Stimulated activated CD8-positive, alpha-beta memory T cell treated with anti-CD3 and anti-CD28 coated beads, Interleukin-7, amount 100 ng/mL, for 4 hours (primary cell): Measurements from ENCODE around the gene MORC1.
"Not testable (repeated sequence)": the region's sequence is repeated elsewhere in the genome, so short reads cannot be mapped to it uniquely, and the experiment has no call there.

Experiments used
- DNase-seq, 2 donors: peaks; one replicate each; pipeline ENCODE4 v3.0.0-alpha.2; 2020; ENCODE audit warnings: low read depth in 2 of 2

Gene MORC1, protein sequence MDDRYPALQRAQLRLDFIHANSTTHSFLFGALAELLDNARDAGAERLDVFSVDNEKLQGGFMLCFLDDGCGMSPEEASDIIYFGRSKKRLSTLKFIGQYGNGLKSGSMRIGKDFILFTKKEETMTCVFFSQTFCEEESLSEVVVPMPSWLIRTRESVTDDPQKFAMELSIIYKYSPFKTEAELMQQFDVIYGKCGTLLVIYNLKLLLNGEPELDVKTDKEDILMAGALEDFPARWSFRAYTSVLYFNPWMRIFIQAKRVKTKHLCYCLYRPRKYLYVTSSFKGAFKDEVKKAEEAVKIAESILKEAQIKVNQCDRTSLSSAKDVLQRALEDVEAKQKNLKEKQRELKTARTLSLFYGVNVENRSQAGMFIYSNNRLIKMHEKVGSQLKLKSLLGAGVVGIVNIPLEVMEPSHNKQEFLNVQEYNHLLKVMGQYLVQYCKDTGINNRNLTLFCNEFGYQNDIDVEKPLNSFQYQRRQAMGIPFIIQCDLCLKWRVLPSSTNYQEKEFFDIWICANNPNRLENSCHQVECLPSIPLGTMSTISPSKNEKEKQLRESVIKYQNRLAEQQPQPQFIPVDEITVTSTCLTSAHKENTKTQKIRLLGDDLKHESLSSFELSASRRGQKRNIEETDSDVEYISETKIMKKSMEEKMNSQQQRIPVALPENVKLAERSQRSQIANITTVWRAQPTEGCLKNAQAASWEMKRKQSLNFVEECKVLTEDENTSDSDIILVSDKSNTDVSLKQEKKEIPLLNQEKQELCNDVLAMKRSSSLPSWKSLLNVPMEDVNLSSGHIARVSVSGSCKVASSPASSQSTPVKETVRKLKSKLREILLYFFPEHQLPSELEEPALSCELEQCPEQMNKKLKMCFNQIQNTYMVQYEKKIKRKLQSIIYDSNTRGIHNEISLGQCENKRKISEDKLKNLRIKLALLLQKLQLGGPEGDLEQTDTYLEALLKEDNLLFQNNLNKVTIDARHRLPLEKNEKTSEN

GRCh38 chr3:109117939-109118338, at the start of gene MORC1:
TSS of gene MORC1 (minus strand) at chr3:109118134. CDS start at chr3:109118059, 75 bp downstream.
- no peak for DNase-seq

DNA sequence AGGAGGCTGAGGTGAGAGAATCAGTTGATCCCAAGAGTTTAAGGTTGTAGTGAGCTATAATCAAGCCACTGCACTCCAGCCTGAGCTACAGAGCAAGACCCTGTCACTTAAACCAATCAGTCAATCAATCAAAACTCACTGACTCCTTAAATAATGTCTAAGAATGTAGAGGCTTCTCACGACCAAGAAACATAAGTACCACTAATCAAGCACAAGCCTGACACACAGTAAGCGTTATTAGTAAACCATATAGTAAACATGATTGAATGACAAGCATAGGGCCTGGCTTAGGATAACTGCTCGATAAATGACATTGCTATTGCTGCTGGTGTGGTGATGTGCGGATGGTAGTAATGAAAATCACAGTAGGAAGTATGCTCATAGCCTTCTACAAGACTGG, 48.0 kb upstream of the MORC1 start:
- no peak for DNase-seq

GRCh38 chr3:109161487-109162123, 43.7 kb upstream of the MORC1 start:
- DNase-seq = no peak

GRCh38 chr3:109155828-109156227, 37.9 kb upstream of the MORC1 start:
- no peak for DNase-seq

- DNase-seq = no peak
These were observed 37.0 kb upstream of the MORC1 start for GRCh38 chr3:109154979-109155378.

- DNase-seq = no peak
These were observed 34.4 kb upstream of the MORC1 start for GRCh38 chr3:109152320-109152719.

DNA sequence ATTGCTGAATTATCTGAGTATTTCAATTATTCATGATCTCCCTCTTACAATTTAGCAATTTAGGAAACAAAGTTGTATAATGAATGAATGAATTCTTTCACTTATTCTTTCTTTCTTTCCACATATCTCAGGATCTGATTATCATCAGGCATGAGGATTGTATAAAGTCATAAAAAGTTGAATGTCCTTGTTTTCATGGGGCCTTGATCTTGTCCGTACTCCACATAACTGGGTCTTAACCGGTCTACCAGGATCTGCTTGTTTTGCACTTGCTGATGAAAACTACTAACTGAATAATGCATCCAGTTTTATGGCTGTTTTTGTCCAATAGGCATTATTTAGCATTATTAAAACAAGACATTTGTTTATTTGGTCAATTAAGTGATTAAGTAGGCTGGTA, 31.1 kb upstream of the MORC1 start:
- no peak for DNase-seq

DNA sequence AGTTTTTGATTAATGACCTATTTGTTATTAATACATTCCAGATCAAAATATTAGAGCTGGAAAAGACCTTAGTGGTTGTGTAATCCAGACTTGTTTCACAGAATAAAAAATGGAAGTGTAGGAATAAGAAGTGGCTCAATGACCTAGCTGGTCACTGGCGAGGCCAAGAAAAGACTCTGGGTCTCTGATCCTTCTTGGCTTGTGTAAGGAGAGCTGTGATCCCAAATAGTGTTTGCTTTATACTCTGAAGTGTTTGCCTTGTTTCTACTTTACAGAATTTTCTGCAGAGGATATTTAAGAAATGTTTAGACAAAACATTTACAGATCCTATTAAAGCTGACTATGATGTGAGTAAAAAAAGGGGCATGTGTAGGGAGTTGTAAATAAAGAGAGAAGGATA, 25.7 kb upstream of the MORC1 start:
- DNase-seq = no peak

DNA sequence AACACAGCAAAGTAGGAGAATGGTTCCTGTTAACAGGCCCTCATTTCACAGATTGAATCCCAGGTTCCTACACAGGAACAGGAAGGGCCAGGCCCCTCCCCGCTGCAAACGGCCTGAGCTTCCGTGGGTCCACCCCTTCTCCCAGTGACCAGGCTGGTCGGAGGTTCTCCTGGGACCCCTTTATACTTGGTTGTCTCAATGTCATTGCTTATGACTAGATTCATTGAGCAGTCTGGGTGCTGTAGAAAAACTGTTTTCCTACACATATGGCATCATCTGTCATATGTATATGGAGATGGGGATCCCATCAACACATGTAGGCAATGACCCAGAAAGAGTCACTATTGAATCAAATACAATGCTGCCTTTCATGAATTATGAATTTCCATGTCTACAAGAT, 22.4 kb upstream of the MORC1 start:
- DNase-seq = no peak

GRCh38 chr3:109137761-109138160, 19.8 kb upstream of the MORC1 start:
- DNase-seq = no peak

DNA sequence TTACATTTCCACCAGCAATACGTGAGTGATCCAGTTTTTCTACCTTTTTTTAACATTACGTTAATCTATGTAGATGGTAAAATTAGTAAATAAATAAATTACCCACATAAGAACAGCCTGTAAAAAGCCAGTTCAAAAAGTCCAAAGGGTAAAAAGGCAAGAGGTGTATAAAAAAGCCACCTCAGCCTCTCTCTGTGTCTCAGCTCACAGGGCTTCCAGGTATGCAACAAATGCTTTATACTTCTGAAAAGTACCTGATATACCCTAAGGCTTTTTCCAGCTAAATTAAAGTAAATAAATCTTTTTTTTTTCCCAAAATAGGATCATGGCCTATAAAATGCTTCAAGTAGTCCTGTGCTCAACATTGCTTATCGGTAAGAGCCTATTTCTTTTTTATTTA, 18.6 kb upstream of the MORC1 start, which contains the start of gene C3orf85:
TSS of gene C3orf85 (plus strand) at position 197 of the 400 bp plus-strand sequence. CDS start at position 326, 129 bp downstream.
- DNase-seq = no peak

DNA sequence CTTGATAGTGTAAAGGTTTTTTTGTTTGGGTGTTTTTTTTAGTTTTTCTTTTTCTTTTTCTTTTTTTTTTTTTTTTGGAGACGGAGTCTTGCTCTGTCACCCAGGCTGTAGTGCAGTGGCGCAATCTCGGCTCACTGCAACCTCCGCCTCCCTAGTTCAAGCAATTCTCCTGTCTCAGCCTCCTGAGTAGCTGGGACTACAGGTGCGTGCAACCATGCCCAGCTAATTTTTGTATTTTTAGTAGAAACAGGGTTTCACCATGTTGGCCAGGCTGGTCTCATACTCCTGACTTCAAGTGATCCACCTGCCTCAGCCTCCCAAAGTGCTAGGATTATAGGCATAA, 15.5 kb upstream of the MORC1 start:
- DNase-seq = not testable (repeated sequence)

DNA sequence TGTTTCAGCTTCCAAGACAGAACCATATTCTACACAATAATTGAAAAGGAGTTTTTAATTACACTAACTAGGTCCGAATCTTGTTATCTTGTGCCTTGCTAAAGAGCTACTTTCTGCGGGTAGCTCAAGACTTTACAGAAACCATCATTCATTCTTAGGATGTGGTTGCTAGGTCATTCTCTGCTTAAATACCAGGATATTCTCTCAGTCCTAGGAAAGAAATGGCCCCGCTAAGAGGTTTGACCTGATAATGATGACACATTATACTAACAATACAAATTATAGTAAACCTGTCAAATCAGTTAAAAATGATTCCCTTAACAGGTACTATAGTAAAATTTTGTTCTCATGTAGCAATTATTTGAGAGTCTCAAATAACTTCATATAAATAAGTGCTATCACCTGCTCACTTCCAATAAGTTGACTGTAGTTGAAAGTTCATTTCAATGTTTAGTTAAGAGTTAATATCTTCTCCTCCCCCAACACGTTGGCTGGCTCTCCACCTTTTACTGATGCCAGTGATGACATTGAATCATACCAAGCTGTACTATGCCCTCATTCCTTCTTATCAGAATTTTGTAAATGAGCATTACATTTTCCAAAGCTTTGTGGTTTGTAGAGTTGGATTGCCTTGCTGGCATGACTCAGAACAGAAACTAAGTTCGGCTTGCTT, 15.0 kb upstream of the MORC1 start:
- no peak for DNase-seq

DNA sequence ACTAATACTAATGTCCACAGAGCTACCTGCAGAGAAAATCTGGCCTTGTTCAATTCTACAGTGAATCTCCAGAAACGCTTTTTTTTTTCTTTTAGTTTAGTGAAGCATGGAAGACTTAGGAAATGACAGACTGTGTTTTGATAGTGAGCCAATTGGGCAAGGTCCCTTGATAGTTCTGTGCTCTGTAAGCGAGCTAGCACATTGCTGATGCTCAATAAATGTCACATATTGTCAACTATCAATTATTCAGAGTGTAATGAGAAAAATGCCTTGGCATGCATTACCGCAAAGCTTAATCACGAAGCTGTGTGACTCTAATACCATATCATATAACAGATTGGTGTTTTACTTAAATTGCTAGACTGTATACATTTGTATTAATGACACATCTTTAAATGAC, 13.3 kb upstream of the MORC1 start:
- DNase-seq = no peak

- DNase-seq = no peak
These were observed 9.6 kb upstream of the MORC1 start for GRCh38 chr3:109127553-109127952.

DNA sequence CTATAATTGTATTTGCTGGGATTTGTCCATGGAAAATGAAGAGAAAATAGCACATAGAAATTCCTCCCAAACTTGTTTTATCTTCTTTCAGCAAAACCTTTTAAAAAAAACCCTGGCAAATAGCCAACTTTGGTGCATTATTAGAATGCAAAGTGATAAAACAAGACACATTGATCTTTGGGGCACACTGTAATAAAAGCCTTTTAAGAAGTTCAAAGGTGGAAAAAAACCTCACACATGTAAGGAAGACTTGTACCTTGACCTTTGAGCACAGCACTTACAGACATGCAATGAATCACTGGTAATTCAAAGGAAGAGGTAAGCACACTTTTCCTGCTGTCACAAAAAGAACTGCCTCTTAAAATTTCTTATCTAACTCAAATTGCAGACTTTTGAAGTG, 8.0 kb upstream of the MORC1 start:
- no peak for DNase-seq

- DNase-seq = no peak
These were observed 4.8 kb upstream of the MORC1 start for GRCh38 chr3:109122690-109123089.

GRCh38 chr3:109118584-109118983, 650 bp upstream of the MORC1 start:
- no peak for DNase-seq

GRCh38 chr3:109116031-109116430, 1.9 kb downstream of the MORC1 start:
- DNase-seq = no peak

DNA sequence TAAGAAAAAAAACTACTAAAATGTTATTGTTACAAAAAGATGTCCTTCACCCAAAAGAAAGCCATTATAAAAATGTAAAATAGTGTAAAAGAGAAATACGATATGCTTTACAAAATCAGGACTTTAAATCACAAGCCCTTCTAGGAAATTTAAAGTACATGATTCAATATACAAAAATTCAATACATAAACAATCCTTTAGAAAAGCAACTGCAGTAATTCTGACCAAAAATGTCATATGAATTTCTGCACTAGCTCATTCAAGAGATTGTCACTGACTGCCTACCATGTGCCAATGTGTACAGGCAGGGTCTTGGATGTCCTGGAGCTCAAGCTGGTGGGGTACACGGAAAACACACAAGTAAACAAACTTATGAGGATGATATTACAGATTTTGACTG, 2.5 kb downstream of the MORC1 start:
- DNase-seq = no peak

- no peak for DNase-seq
These were observed 3.2 kb downstream of the MORC1 start for GRCh38 chr3:109114746-109115145.
